ENCODE results near the gene CAPN14.

DNA sequence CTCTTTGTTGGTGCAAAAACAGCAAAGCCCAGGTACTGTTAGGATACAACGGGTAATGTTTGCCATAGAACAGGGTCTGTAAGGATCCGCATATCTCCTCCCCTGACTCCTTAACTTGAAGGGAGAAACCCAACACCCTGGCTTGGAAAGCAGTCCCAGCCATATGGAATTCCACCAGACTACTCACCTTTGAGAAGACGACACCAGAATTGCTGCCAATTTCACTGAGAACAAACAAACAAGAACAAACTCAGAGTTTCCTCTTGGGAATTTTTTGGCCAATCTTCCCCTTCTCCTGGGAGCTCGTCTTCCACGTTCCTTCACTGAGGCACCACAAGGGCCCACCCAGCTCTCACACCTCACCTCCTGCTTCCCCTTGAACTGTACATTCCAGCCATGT lies 29.2 kb downstream of the CAPN14 start:
- TF ChIP-seq, protein P1, sequence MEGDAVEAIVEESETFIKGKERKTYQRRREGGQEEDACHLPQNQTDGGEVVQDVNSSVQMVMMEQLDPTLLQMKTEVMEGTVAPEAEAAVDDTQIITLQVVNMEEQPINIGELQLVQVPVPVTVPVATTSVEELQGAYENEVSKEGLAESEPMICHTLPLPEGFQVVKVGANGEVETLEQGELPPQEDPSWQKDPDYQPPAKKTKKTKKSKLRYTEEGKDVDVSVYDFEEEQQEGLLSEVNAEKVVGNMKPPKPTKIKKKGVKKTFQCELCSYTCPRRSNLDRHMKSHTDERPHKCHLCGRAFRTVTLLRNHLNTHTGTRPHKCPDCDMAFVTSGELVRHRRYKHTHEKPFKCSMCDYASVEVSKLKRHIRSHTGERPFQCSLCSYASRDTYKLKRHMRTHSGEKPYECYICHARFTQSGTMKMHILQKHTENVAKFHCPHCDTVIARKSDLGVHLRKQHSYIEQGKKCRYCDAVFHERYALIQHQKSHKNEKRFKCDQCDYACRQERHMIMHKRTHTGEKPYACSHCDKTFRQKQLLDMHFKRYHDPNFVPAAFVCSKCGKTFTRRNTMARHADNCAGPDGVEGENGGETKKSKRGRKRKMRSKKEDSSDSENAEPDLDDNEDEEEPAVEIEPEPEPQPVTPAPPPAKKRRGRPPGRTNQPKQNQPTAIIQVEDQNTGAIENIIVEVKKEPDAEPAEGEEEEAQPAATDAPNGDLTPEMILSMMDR (conservative IDR thresholded peaks at IDR 0.05; ENCODE audit: low read depth, low read length): no peak
- no peak for TF ChIP-seq EZH2 (IDR thresholded peaks at IDR 0.05; ENCODE audit: borderline replicate concordance, low read depth, low read length, poor library complexity, severe bottlenecking)
